K562 (cell line): ENCODE measurements around the gene CREB5. TPM values are rescaled to one million over a fixed set of nuclear protein-coding genes. Genes with fewer than 3 reads are reported as not detected.

ENCODE experiments used
- ATAC-seq: fragments of 200-7000 bp; cut with Tn5 transposase; 3 replicates; pipeline ENCODE4 v1.9.1; 2020; ENCODE audit warnings: moderate library complexity
- BruUV-seq: library from RNA; stranded (reverse); fragments of 400-500 nt; replicated peaks from 2 replicates; lab custom pipeline; 2021; lab: Mats Ljungman, UMichigan
- CTCF ChIA-PET: fragments of 300-600 bp; formaldehyde crosslinking; extraction: SDS; loops from one replicate; lab custom pipeline; 2021; ENCODE audit warnings: low intra/inter-chr PET ratio; lab: Yijun Ruan, JAX
- POLR2A ChIA-PET: fragments of 300-600, 350-650 bp; sonication (Branson Sonifier 250); formaldehyde crosslinking; extraction: SDS; loops from one replicate; lab custom pipeline; 2021; ENCODE audit warnings: antibody characterized with exemption, inconsistent platforms; lab: Yijun Ruan, JAX
- DNase-seq, 4 experiments: peaks; one replicate each; pipeline versions ENCODE4 v3.0.0 to v3.0.0-alpha.2; 2011 to 2018; ENCODE audit warnings: low spot score in 3 of 4, mixed read lengths in 3 of 4; ENCODE audit errors: extremely low read depth in 1 of 4
- FAIRE-seq: peaks from 2 replicates; lab custom pipeline; 2011; peaks lifted over from hg19 to GRCh38; lab: Jason Lieb, UNC
- H2AFZ ChIP-seq: 2 replicates; pipeline ENCODE4 v1.6.0; 2011; ENCODE audit warnings: low read depth, low read length, control low read depth, inconsistent platforms
- H3K27ac ChIP-seq: fragments of 200-600 bp; 3 replicates; pipeline ENCODE4 v1.8.0; 2011; ENCODE audit warnings: low read depth, mild to moderate bottlenecking, control low read depth, inconsistent platforms, low read length, moderate library complexity, mixed read lengths; ENCODE audit errors: extremely low read depth
- H3K27me3 ChIP-seq, 2 experiments: fragments of 300-600 bp in 1 of 2; 2 replicates in 1 of 2; 3 replicates in 1 of 2; pipeline versions ENCODE4 v1.6.0 to v1.8.0; 2011; ENCODE audit warnings: inconsistent platforms in 2 of 2, low read length in 2 of 2, mild to moderate bottlenecking in 1 of 2, mixed read lengths in 1 of 2, moderate library complexity in 1 of 2; ENCODE audit not compliant: control insufficient read depth in 2 of 2, insufficient read depth in 2 of 2
- H3K36me3 ChIP-seq: fragments of 300-600 bp; 3 replicates; pipeline ENCODE4 v1.8.0; 2011; ENCODE audit warnings: mild to moderate bottlenecking, low read length, inconsistent platforms; ENCODE audit not compliant: control insufficient read depth, insufficient read depth
- H3K4me1 ChIP-seq, 2 experiments: fragments of 200-600 bp in 1 of 2; replicated peaks in 1 of 2; 2 replicates in 1 of 2; 3 replicates in 1 of 2; pipeline versions ENCODE4 v1.5.1 to v1.8.0; 2011; ENCODE audit warnings: inconsistent platforms in 2 of 2, low read length in 2 of 2, mild to moderate bottlenecking in 1 of 2, mixed read lengths in 1 of 2, moderate library complexity in 1 of 2; ENCODE audit not compliant: control insufficient read depth in 2 of 2, insufficient read depth in 2 of 2
- H3K4me2 ChIP-seq: 2 replicates; pipeline ENCODE4 v1.6.1; 2011; ENCODE audit warnings: low read length, control low read depth, inconsistent platforms, mixed read lengths; ENCODE audit not compliant: insufficient read depth
- H3K4me3 ChIP-seq: fragments of 200-600 bp; sonication (generic), shearing (Covaris generic); 2 replicates; pipeline ENCODE4 v1.5.1; 2016; ENCODE audit warnings: control low read depth, inconsistent platforms
- H3K79me2 ChIP-seq: fragments of 200-600 bp; 3 replicates; pipeline ENCODE4 v1.8.0; 2011; ENCODE audit warnings: low read length, inconsistent platforms; ENCODE audit not compliant: control insufficient read depth, insufficient read depth
- H3K9ac ChIP-seq, 2 experiments: 2 replicates each; pipeline versions ENCODE4 v1.6.0 to v1.6.1; 2011; ENCODE audit warnings: low read depth in 2 of 2, low read length in 2 of 2, control low read depth in 1 of 2, inconsistent platforms in 1 of 2, mild to moderate bottlenecking in 1 of 2, mixed read lengths in 1 of 2; ENCODE audit not compliant: insufficient read depth in 1 of 2
- H3K9me1 ChIP-seq: one replicate; pipeline ENCODE4 v1.6.0; 2011; ENCODE audit warnings: inconsistent platforms, mild to moderate bottlenecking, low read length, moderate library complexity; ENCODE audit not compliant: control insufficient read depth, insufficient read depth
- H3K9me3 ChIP-seq: replicated peaks from 2 replicates; pipeline ENCODE4 v1.5.1; 2011; ENCODE audit warnings: low read depth, low read length, inconsistent platforms; ENCODE audit not compliant: control insufficient read depth, insufficient read depth
- H4K20me1 ChIP-seq: replicated peaks from 2 replicates; pipeline ENCODE4 v1.6.1; 2011; ENCODE audit warnings: low read length, inconsistent platforms, mixed read lengths; ENCODE audit not compliant: control insufficient read depth, insufficient read depth
- ETV5 ChIP-seq: sonication (generic); formaldehyde crosslinking; IDR thresholded peaks from 2 replicates; pipeline ENCODE4 v1.4.0; 2020; ENCODE audit warnings: low read depth, mild to moderate bottlenecking, missing genetic modification reagents
- MYNN ChIP-seq, 2 experiments: sonication (generic); formaldehyde crosslinking in 1 of 2; IDR thresholded peaks; 2 replicates each; pipeline versions ENCODE4 v1.5.0 to v1.6.1; 2016 to 2020; ENCODE audit warnings: antibody characterized with exemption in 1 of 2, missing genetic modification reagents in 1 of 2
- TRIM24 ChIP-seq, 2 experiments: fragments of 450-650 bp; IDR thresholded peaks; 2 replicates each; pipeline ENCODE4 v1.6.1; 2016
- XRCC4 ChIP-seq: IDR thresholded peaks from one replicate; pipeline ENCODE4 v1.6.1; 2011; ENCODE audit not compliant: insufficient read depth, insufficient read length; ENCODE audit errors: extremely low read depth
- ZNF263 ChIP-seq: sonication (generic); formaldehyde crosslinking; IDR thresholded peaks from 2 replicates; pipeline ENCODE4 v1.8.0; 2022; ENCODE audit warnings: mild to moderate bottlenecking, missing genetic modification reagents, borderline replicate concordance
- ZNF76 ChIP-seq: fragments of 250-450 bp; sonication (Bioruptor Pico); IDR thresholded peaks from 2 replicates; pipeline ENCODE4 v1.4.0; 2020; ENCODE audit warnings: mild to moderate bottlenecking, moderate library complexity, borderline replicate concordance
- ZNF778 ChIP-seq: fragments of 450-650 bp; formaldehyde crosslinking; IDR thresholded peaks from 2 replicates; pipeline ENCODE4 v1.4.0; 2020; ENCODE audit warnings: mild to moderate bottlenecking, moderate library complexity
- WGBS: fragments of 100-300 bp; shearing (Covaris generic); methylation state at CpG from one replicate; pipeline ENCODE4 v1.1.6; 2016; ENCODE audit warnings: low coverage, mixed read lengths; ENCODE audit not compliant: insufficient coverage; ENCODE audit errors: missing lambda C conversion rate; 5-methylcytosine and 5-hydroxymethylcytosine counted together
- in situ Hi-C: fragments of 300-500 bp; cut with MboI; formaldehyde crosslinking; loops from 4 replicates; pipeline ENCODE4 v1.15.0; 2018; ENCODE audit warnings: inconsistent platforms, mixed read lengths
- intact Hi-C: fragments of 100-400 bp; cut with micrococcal nuclease; formaldehyde crosslinking; loops from 2 replicates; pipeline ENCODE4 v1.14.2; 2022
- polyA plus RNA-seq, 8 experiments: library from polyadenylated mRNA; depleted of rRNA in 4 of 8; stranded (reverse) in 5 of 8; unstranded in 3 of 8; fragments of >200 nt; fragmentation: Nextera tagmentation in 2 of 8; fragmentation: Illumina TruSeq in 1 of 8; extraction: Ambion mirVana in 2 of 8; extraction: Trizol in 1 of 8; gene quantifications; 2 replicates each; pipeline versions ENCODE4 v1.2.1 to v1.2.3, GENCODE V29; 2011 to 2014; ENCODE audit warnings: inconsistent platforms in 1 of 8, missing spikeins in 1 of 8
- total RNA-seq, 7 experiments: library from RNA; depleted of rRNA in 6 of 7; stranded (reverse); fragments of >200 nt in 6 of 7; fragmentation: Illumina TruSeq in 2 of 7; extraction: Trizol in 2 of 7; gene quantifications; 2 replicates each; pipeline versions ENCODE4 v1.2.1 to v1.2.3, GENCODE V29; 2011 to 2021; ENCODE audit warnings: low replicate concordance in 1 of 7
- TF ChIP-seq, protein P1 (sequence below): fragments of 450-650 bp; formaldehyde crosslinking; IDR thresholded peaks from 2 replicates; pipeline ENCODE4 v1.4.0; 2020; ENCODE audit warnings: mild to moderate bottlenecking, moderate library complexity
- TF ChIP-seq, protein P2 (sequence below), 2 experiments: fragments of 450-650 bp in 1 of 2; sonication (generic) in 1 of 2; formaldehyde crosslinking; conservative IDR thresholded peaks; 2 replicates each; pipeline versions ENCODE4 v1.4.0 to v1.8.1; 2020 to 2022; ENCODE audit warnings: mild to moderate bottlenecking in 1 of 2, missing genetic modification reagents in 1 of 2
- TF ChIP-seq, protein P3 (sequence below), 2 experiments: IDR thresholded peaks; 2 replicates each; pipeline ENCODE4 v1.6.1; 2011; ENCODE audit warnings: borderline replicate concordance in 1 of 2, control low read depth in 1 of 2, low read depth in 1 of 2, low read length in 1 of 2, mild to moderate bottlenecking in 1 of 2, mixed read lengths in 1 of 2, moderate library complexity in 1 of 2; ENCODE audit not compliant: insufficient read depth in 1 of 2, insufficient read length in 1 of 2, poor library complexity in 1 of 2, severe bottlenecking in 1 of 2; ENCODE audit errors: extremely low read depth in 1 of 2
- TF ChIP-seq, protein P4 (sequence below): sonication (generic); formaldehyde crosslinking; IDR thresholded peaks from 2 replicates; pipeline ENCODE4 v1.8.1; 2022; ENCODE audit warnings: missing genetic modification reagents
- TF ChIP-seq, protein P5 (sequence below): IDR thresholded peaks from 2 replicates; pipeline ENCODE4 v1.6.1; 2011; ENCODE audit not compliant: insufficient read length; ENCODE audit errors: extremely low read depth

The CREB5 gene
- total and polyA plus RNA-seq, 9 of the 15 experiments (the other 6 are each of a cell fraction or from before 2014, with no cell fraction given), result 0.33 to 6.4 (median 1.8) TPM

DNA sequence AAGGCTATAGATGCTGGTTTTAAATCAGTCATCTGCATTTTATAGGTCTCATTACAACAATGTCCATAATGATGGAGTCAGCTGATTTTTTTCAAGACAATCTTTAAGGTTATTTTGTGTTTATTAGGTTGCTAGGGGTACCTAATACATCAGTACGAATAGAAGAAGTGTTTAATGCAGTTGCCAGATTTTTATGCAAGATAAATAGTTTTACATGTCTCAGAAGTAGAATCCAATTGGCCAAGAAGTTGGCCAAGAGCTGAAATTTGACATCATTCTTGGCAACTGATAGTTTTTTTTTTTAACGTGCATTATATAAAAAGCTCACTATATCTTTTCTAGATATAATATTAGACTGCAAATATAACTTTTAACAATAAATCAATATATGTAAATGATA lies 337.3 kb downstream of the CREB5 start:
- H3K4me2 ChIP-seq, result no peak overlapping the region
- no peak for FAIRE-seq
- no peak overlapping the region for H3K27ac ChIP-seq
- no peaks in the 10 kb centered on the region for H3K9me3 ChIP-seq
- H3K79me2 ChIP-seq, result no peaks in the 10 kb centered on the region
- H3K27me3 ChIP-seq, result no peaks in the 10 kb centered on the region; a peak in 1 of 5 replicates
- H3K9ac ChIP-seq, result no peak overlapping the region
- intact Hi-C loops, result no loop called here
- DNase-seq, result no peak
- in situ Hi-C loops, result no loop called here
- H3K4me3 ChIP-seq, result no peak overlapping the region
- ChIA-PET CTCF (no interaction called here), POLR2A (no interaction called here)
- H2AFZ ChIP-seq, result no peak overlapping the region
- no peaks in the 10 kb centered on the region for H3K9me1 ChIP-seq
- BruUV-seq, result no TSS peak
- H4K20me1 ChIP-seq, result no peaks in the 10 kb centered on the region
- 0% methylated on average over 2 of the region's 2 CpGs for WGBS
- no peaks in the 10 kb centered on the region for H3K36me3 ChIP-seq
- no peaks in the 10 kb centered on the region for H3K4me1 ChIP-seq
- TF ChIP-seq, protein P1, sequence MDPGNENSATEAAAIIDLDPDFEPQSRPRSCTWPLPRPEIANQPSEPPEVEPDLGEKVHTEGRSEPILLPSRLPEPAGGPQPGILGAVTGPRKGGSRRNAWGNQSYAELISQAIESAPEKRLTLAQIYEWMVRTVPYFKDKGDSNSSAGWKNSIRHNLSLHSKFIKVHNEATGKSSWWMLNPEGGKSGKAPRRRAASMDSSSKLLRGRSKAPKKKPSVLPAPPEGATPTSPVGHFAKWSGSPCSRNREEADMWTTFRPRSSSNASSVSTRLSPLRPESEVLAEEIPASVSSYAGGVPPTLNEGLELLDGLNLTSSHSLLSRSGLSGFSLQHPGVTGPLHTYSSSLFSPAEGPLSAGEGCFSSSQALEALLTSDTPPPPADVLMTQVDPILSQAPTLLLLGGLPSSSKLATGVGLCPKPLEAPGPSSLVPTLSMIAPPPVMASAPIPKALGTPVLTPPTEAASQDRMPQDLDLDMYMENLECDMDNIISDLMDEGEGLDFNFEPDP (CRISPR knock-in tag), result no peak
- TF ChIP-seq, protein P2, sequence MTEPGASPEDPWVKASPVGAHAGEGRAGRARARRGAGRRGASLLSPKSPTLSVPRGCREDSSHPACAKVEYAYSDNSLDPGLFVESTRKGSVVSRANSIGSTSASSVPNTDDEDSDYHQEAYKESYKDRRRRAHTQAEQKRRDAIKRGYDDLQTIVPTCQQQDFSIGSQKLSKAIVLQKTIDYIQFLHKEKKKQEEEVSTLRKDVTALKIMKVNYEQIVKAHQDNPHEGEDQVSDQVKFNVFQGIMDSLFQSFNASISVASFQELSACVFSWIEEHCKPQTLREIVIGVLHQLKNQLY (CRISPR knock-in tag; conservative IDR thresholded peaks at IDR 0.05), result no peak
- no peak for TF ChIP-seq XRCC4
- TF ChIP-seq ZNF778 (CRISPR knock-in tag), result no peak
- TF ChIP-seq, protein P3, sequence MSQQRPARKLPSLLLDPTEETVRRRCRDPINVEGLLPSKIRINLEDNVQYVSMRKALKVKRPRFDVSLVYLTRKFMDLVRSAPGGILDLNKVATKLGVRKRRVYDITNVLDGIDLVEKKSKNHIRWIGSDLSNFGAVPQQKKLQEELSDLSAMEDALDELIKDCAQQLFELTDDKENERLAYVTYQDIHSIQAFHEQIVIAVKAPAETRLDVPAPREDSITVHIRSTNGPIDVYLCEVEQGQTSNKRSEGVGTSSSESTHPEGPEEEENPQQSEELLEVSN (IDR thresholded peaks at IDR 0.05; ENCODE audit: borderline replicate concordance in 1 of 2, extremely low read depth in 1 of 2, insufficient read depth in 1 of 2, insufficient read length in 1 of 2, low read depth in 1 of 2, low read length in 1 of 2, poor library complexity in 1 of 2, severe bottlenecking in 1 of 2), result no peak
- TF ChIP-seq ETV5, result no peak
- TF ChIP-seq MYNN (IDR thresholded peaks at IDR 0.05), result no peak
- no peak for TF ChIP-seq MYNN (CRISPR knock-in tag; IDR thresholded peaks at IDR 0.05)
- TF ChIP-seq, protein P4, sequence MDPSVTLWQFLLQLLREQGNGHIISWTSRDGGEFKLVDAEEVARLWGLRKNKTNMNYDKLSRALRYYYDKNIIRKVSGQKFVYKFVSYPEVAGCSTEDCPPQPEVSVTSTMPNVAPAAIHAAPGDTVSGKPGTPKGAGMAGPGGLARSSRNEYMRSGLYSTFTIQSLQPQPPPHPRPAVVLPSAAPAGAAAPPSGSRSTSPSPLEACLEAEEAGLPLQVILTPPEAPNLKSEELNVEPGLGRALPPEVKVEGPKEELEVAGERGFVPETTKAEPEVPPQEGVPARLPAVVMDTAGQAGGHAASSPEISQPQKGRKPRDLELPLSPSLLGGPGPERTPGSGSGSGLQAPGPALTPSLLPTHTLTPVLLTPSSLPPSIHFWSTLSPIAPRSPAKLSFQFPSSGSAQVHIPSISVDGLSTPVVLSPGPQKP (CRISPR knock-in tag), result no peak
- no peak for TF ChIP-seq TRIM24 (IDR thresholded peaks at IDR 0.05)
- TF ChIP-seq ZNF76 (CRISPR knock-in tag), result no peak
- TF ChIP-seq, protein P5, sequence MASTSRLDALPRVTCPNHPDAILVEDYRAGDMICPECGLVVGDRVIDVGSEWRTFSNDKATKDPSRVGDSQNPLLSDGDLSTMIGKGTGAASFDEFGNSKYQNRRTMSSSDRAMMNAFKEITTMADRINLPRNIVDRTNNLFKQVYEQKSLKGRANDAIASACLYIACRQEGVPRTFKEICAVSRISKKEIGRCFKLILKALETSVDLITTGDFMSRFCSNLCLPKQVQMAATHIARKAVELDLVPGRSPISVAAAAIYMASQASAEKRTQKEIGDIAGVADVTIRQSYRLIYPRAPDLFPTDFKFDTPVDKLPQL, result no peak
- no peak for TF ChIP-seq ZNF263 (CRISPR knock-in tag)
- TF ChIP-seq, all 486 proteins: peak for 0
- no peak for ATAC-seq
